B cell (primary cell): ENCODE results near the gene SMCR8. TPM values are rescaled to one million over a fixed set of nuclear protein-coding genes. Genes with fewer than 3 reads are reported as not detected.

Source experiments
- ATAC-seq: fragments of 200-7000 bp; cut with Tn5 transposase; one replicate; pipeline ENCODE4 v1.10.0; 2021; ENCODE audit warnings: low read depth, mild to moderate bottlenecking, moderate number of reproducible peaks, moderate library complexity
- CTCF ChIA-PET: fragments of 350-600 bp; sonication (Branson Sonifier 250); formaldehyde crosslinking; loops from one replicate; lab custom pipeline; 2021; ENCODE audit warnings: antibody characterized with exemption, inconsistent platforms; lab: Charles Lee
- POLR2A ChIA-PET: fragments of 350-600 bp; sonication (Branson Sonifier 250); formaldehyde crosslinking; loops from one replicate; lab custom pipeline; 2021; ENCODE audit warnings: antibody characterized with exemption; lab: Charles Lee
- DNase-seq: peaks from one replicate; pipeline ENCODE4 v3.0.0; 2013
- H2AFZ ChIP-seq: 2 replicates; pipeline ENCODE4 v1.6.1; 2012; ENCODE audit warnings: mild to moderate bottlenecking, low read depth, low read length; ENCODE audit not compliant: insufficient read depth, poor library complexity, severe bottlenecking
- H3K27ac ChIP-seq, 2 donors: 1 replicate in 1 of 2; 2 replicates in 1 of 2; pipeline ENCODE4 v1.5.1; 2012 to 2013; ENCODE audit warnings: low read length in 2 of 2, mild to moderate bottlenecking in 2 of 2, moderate library complexity in 1 of 2
- H3K27me3 ChIP-seq, 4 experiments: fragments of 200-600 bp in 1 of 4; sonication (generic) in 1 of 4; replicated peaks in 1 of 4; 1 replicate in 2 of 4; 2 replicates in 2 of 4; pipeline versions ENCODE4 v1.6.1 to v1.7.0; 2013 to 2016; ENCODE audit warnings: low read length in 3 of 4, mild to moderate bottlenecking in 2 of 4, mixed read lengths in 1 of 4, moderate library complexity in 1 of 4; ENCODE audit not compliant: insufficient read depth in 4 of 4, control insufficient read depth in 3 of 4; ENCODE audit errors: control extremely low read depth in 1 of 4
- H3K36me3 ChIP-seq, 2 experiments: replicated peaks in 1 of 2; 1 replicate in 1 of 2; 2 replicates in 1 of 2; pipeline versions ENCODE4 v1.6.1 to v1.7.1; 2013; ENCODE audit warnings: low read length in 1 of 2; ENCODE audit not compliant: insufficient read depth in 2 of 2, control insufficient read depth in 1 of 2; ENCODE audit errors: control extremely low read depth in 1 of 2, extremely low read depth in 1 of 2
- H3K4me1 ChIP-seq, 2 donors: fragments of 200-600 bp in 1 of 2; sonication (generic) in 1 of 2; 1 replicate in 1 of 2; 2 replicates in 1 of 2; pipeline versions ENCODE4 v1.5.1 to v1.6.1; 2013 to 2017; ENCODE audit warnings: low read length in 2 of 2; ENCODE audit not compliant: control insufficient read depth in 2 of 2, insufficient read depth in 2 of 2
- H3K4me2 ChIP-seq: replicated peaks from 2 replicates; pipeline ENCODE3; 2012; ENCODE audit warnings: mild to moderate bottlenecking, low read depth, low read length; ENCODE audit not compliant: poor library complexity, severe bottlenecking
- H3K4me3 ChIP-seq, 5 experiments: fragments of 200-600 bp in 1 of 5; sonication (generic) in 1 of 5; 1 replicate in 3 of 5; 2 replicates in 2 of 5; pipeline versions ENCODE4 v1.5.1 to v1.7.0; 2011 to 2016; ENCODE audit warnings: low read length in 4 of 5, mild to moderate bottlenecking in 4 of 5, low read depth in 2 of 5, control low read depth in 1 of 5, moderate library complexity in 1 of 5; ENCODE audit not compliant: insufficient read depth in 1 of 5; ENCODE audit errors: control extremely low read depth in 1 of 5, extremely low read depth in 1 of 5
- H3K79me2 ChIP-seq: fragments of 200-600 bp; sonication (generic); one replicate; pipeline ENCODE4 v1.6.0; 2016; ENCODE audit warnings: low read length; ENCODE audit not compliant: control insufficient read depth, insufficient read depth
- H3K9ac ChIP-seq: fragments of 200-600 bp; sonication (generic); 2 replicates; pipeline ENCODE4 v1.6.1; 2017; ENCODE audit warnings: mild to moderate bottlenecking, low read length, moderate library complexity
- H3K9me3 ChIP-seq, 3 donors: one replicate each; pipeline versions ENCODE4 v1.6.1 to v1.7.1; 2013; ENCODE audit warnings: low read length in 2 of 3; ENCODE audit not compliant: control insufficient read depth in 2 of 3, insufficient read depth in 1 of 3; ENCODE audit errors: control extremely low read depth in 1 of 3
- H4K20me1 ChIP-seq: 2 replicates; pipeline ENCODE4 v1.6.0; 2012; ENCODE audit warnings: mild to moderate bottlenecking, low read length; ENCODE audit not compliant: insufficient read depth, control insufficient read depth, poor library complexity, severe bottlenecking
- H3K27ac Mint-ChIP-seq: one replicate; pipeline ENCODE4 v1.8.0; 2021; ENCODE audit warnings: mixed read lengths
- H3K27me3 Mint-ChIP-seq: one replicate; pipeline ENCODE4 v1.8.0; 2021; ENCODE audit warnings: mixed read lengths
- H3K4me1 Mint-ChIP-seq: one replicate; pipeline ENCODE4 v1.8.0; 2021; ENCODE audit warnings: mixed read lengths
- H3K4me3 Mint-ChIP-seq: one replicate; pipeline ENCODE4 v1.8.0; 2021; ENCODE audit warnings: mixed read lengths
- H3K9me3 Mint-ChIP-seq: one replicate; pipeline ENCODE4 v1.8.0; 2022; ENCODE audit warnings: mixed read lengths; ENCODE audit not compliant: insufficient read depth
- CTCF ChIP-seq: fragments of 200-600 bp; IDR thresholded peaks from one replicate; pipeline ENCODE4 v1.8.0; 2022; ENCODE audit warnings: antibody characterized with exemption, mild to moderate bottlenecking
- EZH2 ChIP-seq: IDR thresholded peaks from 2 replicates; pipeline ENCODE4 v1.6.1; 2012; ENCODE audit warnings: borderline replicate concordance, low read depth, mild to moderate bottlenecking, moderate library complexity, low read length; ENCODE audit not compliant: insufficient read depth, poor library complexity, severe bottlenecking
- WGBS: methylation state at CpG from one replicate; pipeline ENCODE4 v1.1.5; 2013; ENCODE audit warnings: missing lambda C conversion rate; ENCODE audit not compliant: insufficient coverage; 5-methylcytosine and 5-hydroxymethylcytosine counted together
- intact Hi-C: fragments of 100-400 bp; cut with micrococcal nuclease; formaldehyde crosslinking; loops from one replicate; pipeline ENCODE4 v1.10.0; 2022
- polyA plus RNA-seq: library from polyadenylated mRNA; depleted of rRNA; stranded (reverse); fragments of >200 nt; gene quantifications from 2 replicates; pipeline ENCODE4 v1.2.3, GENCODE V29; 2012
- total RNA-seq, 2 donors: library from RNA; stranded (reverse); fragments of 120-200 nt in 1 of 2; gene quantifications; 1 replicate in 1 of 2; 2 replicates in 1 of 2; pipeline versions ENCODE4 v1.2.3 to v1.2.4, GENCODE V29; 2013 to 2022

Gene SMCR8
- total and polyA plus RNA-seq, 2 donors (not counting 1 experiment from before 2014, with no cell fraction given): 16.2 to 48.0 TPM

- no peak overlapping the region for H3K4me3 Mint-ChIP-seq
- Histone ChIP-seq H3K27ac (no peak overlapping the region), H3K4me1 (peaks cover 14 to 42% of the 10 kb centered on the region in 2 donors), H2AFZ (no peak overlapping the region), H3K9me3 (peaks cover 0 to 3% (median 0%) of the 10 kb centered on the region in 3 donors), H3K9ac (no peak overlapping the region), H3K4me2 (no peak overlapping the region), H3K36me3 (peaks cover 0 to 82% of the 10 kb centered on the region in 2 experiments), H3K27me3 (no peaks in the 10 kb centered on the region), H3K4me3 (no peak overlapping the region), H3K79me2 (peaks cover 54% of the 10 kb centered on the region), H4K20me1 (peaks cover 87% of the 10 kb centered on the region)
- H3K4me1 Mint-ChIP-seq: peaks cover 55% of the 10 kb centered on the region
- TF ChIP-seq CTCF (no peak), EZH2 (no peak)
- CTCF ChIA-PET: interaction anchor here (1.6 kb wide), 1 partner anchor 75 kb away, joined by 3 read pairs; no protein-coding TSS in a partner anchor
- intact Hi-C loops: no loop called here
- WGBS: 83% methylated on average over 3 of the region's 3 CpGs
- H3K9me3 Mint-ChIP-seq: no peaks in the 10 kb centered on the region
- no peaks in the 10 kb centered on the region for H3K27me3 Mint-ChIP-seq
- H3K27ac Mint-ChIP-seq: no peak overlapping the region
- POLR2A ChIA-PET: interaction anchor here (0.6 kb wide), 1 partner anchor 1890 kb away, joined by 5 read pairs; no protein-coding TSS in a partner anchor
- ATAC-seq: no peak
- DNase-seq: no peak
Observed at GRCh38 chr17:18323007-18323406, 7.9 kb downstream of the SMCR8 start.

DNA sequence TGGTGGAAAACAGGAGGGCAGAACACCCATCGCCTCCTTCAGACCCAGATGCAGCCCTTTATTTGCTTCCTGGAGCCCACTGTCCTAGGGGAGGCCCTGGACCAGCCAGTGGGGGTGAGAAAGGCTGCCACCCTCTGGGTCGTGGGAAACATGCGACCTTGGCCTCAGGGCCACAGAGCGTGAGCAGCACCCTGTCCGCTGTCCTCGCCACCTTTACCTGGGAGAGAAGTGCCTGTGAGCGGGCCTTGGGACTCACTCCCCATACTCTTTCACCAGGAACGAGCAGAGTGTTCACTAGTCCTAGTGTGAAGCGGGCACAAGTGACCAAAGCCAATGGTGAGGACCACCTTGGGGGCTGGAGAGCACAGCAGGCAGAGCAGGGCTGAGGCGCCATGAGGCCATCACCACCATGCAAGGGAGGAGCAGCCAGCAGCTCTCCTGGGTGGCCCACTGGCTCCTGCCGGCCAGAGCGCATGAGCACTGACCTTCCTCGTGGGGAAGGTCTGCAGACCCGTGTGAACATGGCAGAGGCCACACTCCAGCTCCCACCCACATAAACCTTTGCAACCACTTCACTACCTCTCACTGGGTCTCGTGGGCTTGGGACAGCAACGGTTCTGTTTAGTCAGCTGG, 8.5 kb downstream of the SMCR8 start:
- Histone ChIP-seq H3K9ac (no peak overlapping the region), H3K4me1 (peaks cover 10 to 36% of the 10 kb centered on the region in 2 donors), H3K4me2 (no peak overlapping the region), H3K27ac (no peak overlapping the region), H3K4me3 (no peak overlapping the region), H3K79me2 (peaks cover 48% of the 10 kb centered on the region), H3K36me3 (peaks cover 0 to 83% of the 10 kb centered on the region in 2 experiments), H4K20me1 (peaks cover 83% of the 10 kb centered on the region), H3K27me3 (no peaks in the 10 kb centered on the region), H3K9me3 (peaks cover 0 to 3% (median 0%) of the 10 kb centered on the region in 3 donors), H2AFZ (no peak overlapping the region)
- 93% methylated on average over 14 of the region's 16 CpGs for WGBS
- no peak overlapping the region for H3K27ac Mint-ChIP-seq
- no peak for DNase-seq
- no peaks in the 10 kb centered on the region for H3K9me3 Mint-ChIP-seq
- ChIA-PET CTCF (interaction anchor here (1.6 kb wide), 1 partner anchor 75 kb away, joined by 3 read pairs; no protein-coding TSS in a partner anchor), POLR2A (interaction anchor here (0.6 kb wide), 1 partner anchor 1891 kb away, joined by 5 read pairs; no protein-coding TSS in a partner anchor)
- intact Hi-C loops: no loop called here
- H3K27me3 Mint-ChIP-seq: no peaks in the 10 kb centered on the region
- ATAC-seq: no peak
- TF ChIP-seq EZH2 (no peak), CTCF (no peak)
- no peak overlapping the region for H3K4me3 Mint-ChIP-seq
- peaks cover 50% of the 10 kb centered on the region for H3K4me1 Mint-ChIP-seq
